ENCODE results near the gene FMN1. TPM values are rescaled to one million over a fixed set of nuclear protein-coding genes. Genes with fewer than 3 reads are reported as not detected.
A peak's percentile ranks its signal among the peaks of the same experiment; 100 is the strongest.

FMN1 gene
- total RNA-seq, 6 donors from 2014 or later: 20.2 to 176 (median 53.8) TPM

DNA sequence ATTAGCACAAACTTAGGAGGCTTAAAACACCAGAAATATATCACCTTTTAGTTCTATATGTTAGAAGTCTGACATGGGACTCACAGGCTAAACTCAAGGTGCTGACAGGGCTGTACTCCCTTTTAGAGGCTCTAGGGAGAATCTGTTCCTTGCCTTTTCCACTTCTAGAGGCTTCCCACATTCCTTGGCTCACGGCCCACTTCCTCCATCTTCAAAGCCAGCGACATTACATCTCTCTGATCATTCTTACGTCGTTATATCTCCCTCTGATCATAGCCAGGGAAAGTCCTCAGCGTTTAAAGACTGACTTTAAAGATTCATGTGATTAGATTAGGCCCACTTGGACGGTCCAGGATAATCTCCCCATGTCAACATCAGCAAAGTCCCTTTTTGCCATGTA lies 310.4 kb downstream of the FMN1 start:
- ATAC-seq (ENCODE audit: low FRiP score in 2 of 2) (peak in 1 of 2 donors; percentile 19), DNase-seq (no peak)
- Histone ChIP-seq H3K4me1 (peaks cover 0 to 7% (median 0%) of the 10 kb centered on the region in 4 donors), H3K36me3 (no peaks in the 10 kb centered on the region), H3K27me3 (no peaks in the 10 kb centered on the region), H3K27ac (no peak overlapping the region), H3K4me3 (no peak overlapping the region), H3K9me3 (no peaks in the 10 kb centered on the region)
- TF ChIP-seq POLR2A (IDR thresholded peaks at IDR 0.05): no peak
- TF ChIP-seq CTCF (IDR thresholded peaks at IDR 0.05): no peak
- TF ChIP-seq POLR2AphosphoS5 (IDR thresholded peaks at IDR 0.05): no peak
- no peak for TF ChIP-seq EP300 (IDR thresholded peaks at IDR 0.05)
- WGBS, 2 donors: 33 to 36% methylated on average over 6 of the region's 6 CpGs

GRCh38 chr15:32882955-32883354 lies 311.6 kb downstream of the FMN1 start:
- H3K27ac ChIP-seq: no peak overlapping the region
- WGBS, 2 donors: 92 to 95% methylated on average over 4 of the region's 4 CpGs
- no peaks in the 10 kb centered on the region for H3K9me3 ChIP-seq
- no peak for ATAC-seq (ENCODE audit: low FRiP score in 2 of 2)
- no peaks in the 10 kb centered on the region for H3K27me3 ChIP-seq
- no peak for DNase-seq
- H3K4me3 ChIP-seq: no peak overlapping the region
- H3K4me1 ChIP-seq: peaks cover 0 to 7% (median 0%) of the 10 kb centered on the region in 4 donors
- no peaks in the 10 kb centered on the region for H3K36me3 ChIP-seq
- no peak for TF ChIP-seq EP300 (IDR thresholded peaks at IDR 0.05)
- TF ChIP-seq POLR2A (IDR thresholded peaks at IDR 0.05): no peak
- TF ChIP-seq CTCF (IDR thresholded peaks at IDR 0.05): no peak
- TF ChIP-seq POLR2AphosphoS5 (IDR thresholded peaks at IDR 0.05): no peak

- 59 to 75% methylated on average over 1 of the region's 1 CpG for WGBS, 2 donors
- H3K4me3 ChIP-seq: no peak overlapping the region
- H3K27ac ChIP-seq: no peak overlapping the region
- no peaks in the 10 kb centered on the region for H3K27me3 ChIP-seq
- H3K4me1 ChIP-seq: peaks cover 0 to 2% (median 0%) of the 10 kb centered on the region in 4 donors
- no peaks in the 10 kb centered on the region for H3K9me3 ChIP-seq
- TF ChIP-seq POLR2A (IDR thresholded peaks at IDR 0.05) (no peak), POLR2AphosphoS5 (IDR thresholded peaks at IDR 0.05) (no peak), CTCF (IDR thresholded peaks at IDR 0.05) (no peak), EP300 (IDR thresholded peaks at IDR 0.05) (no peak)
- DNase-seq (no peak), ATAC-seq (ENCODE audit: low FRiP score in 2 of 2) (no peak)
- H3K36me3 ChIP-seq: no peaks in the 10 kb centered on the region
Measured at GRCh38 chr15:32881528-32881927, 313.0 kb downstream of the FMN1 start.

GRCh38 chr15:32880642-32881041 lies 313.9 kb downstream of the FMN1 start:
- no peak for TF ChIP-seq EP300 (IDR thresholded peaks at IDR 0.05)
- no peak for TF ChIP-seq POLR2A (IDR thresholded peaks at IDR 0.05)
- TF ChIP-seq CTCF (IDR thresholded peaks at IDR 0.05): no peak
- no peak for TF ChIP-seq POLR2AphosphoS5 (IDR thresholded peaks at IDR 0.05)
- DNase-seq: no peak
- Histone ChIP-seq H3K4me1 (no peaks in the 10 kb centered on the region), H3K9me3 (no peaks in the 10 kb centered on the region), H3K27ac (no peak overlapping the region), H3K36me3 (no peaks in the 10 kb centered on the region), H3K4me3 (no peak overlapping the region), H3K27me3 (no peaks in the 10 kb centered on the region)
- no peak for ATAC-seq (ENCODE audit: low FRiP score in 2 of 2)

DNA sequence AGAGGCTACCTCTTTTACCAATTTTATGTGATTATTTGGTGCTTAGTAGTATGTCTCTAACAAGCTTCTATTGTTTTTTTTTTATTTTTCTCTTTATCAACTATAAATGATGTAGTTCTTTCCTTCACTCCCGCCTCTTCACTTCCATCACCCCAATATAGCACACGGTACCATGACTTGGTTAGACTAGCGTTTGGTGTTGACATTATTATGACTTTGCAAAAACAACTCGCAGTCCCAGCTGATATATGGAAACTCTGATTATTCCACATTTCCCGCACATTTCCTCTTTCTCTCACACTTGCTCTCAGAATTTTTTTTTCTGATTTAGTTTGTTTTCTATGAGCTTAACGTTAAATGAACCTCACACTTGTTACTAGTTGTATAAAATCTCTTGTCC lies 314.5 kb downstream of the FMN1 start:
- ATAC-seq (ENCODE audit: low FRiP score in 2 of 2): no peak
- H3K9me3 ChIP-seq: no peaks in the 10 kb centered on the region
- TF ChIP-seq POLR2A (IDR thresholded peaks at IDR 0.05): no peak
- TF ChIP-seq CTCF (IDR thresholded peaks at IDR 0.05): no peak
- no peak for TF ChIP-seq EP300 (IDR thresholded peaks at IDR 0.05)
- TF ChIP-seq POLR2AphosphoS5 (IDR thresholded peaks at IDR 0.05): no peak
- no peak for DNase-seq
- no peaks in the 10 kb centered on the region for H3K27me3 ChIP-seq
- no peak overlapping the region for H3K27ac ChIP-seq
- H3K4me1 ChIP-seq: no peaks in the 10 kb centered on the region
- H3K4me3 ChIP-seq: no peak overlapping the region
- 54 to 67% methylated on average over 6 of the region's 6 CpGs for WGBS, 2 donors
- no peaks in the 10 kb centered on the region for H3K36me3 ChIP-seq

All from upper lobe of left lung (tissue), 6 donors.